HG03558 (cell line): Measurements from ENCODE around the gene CTF1.
"Not testable (repeated sequence)": the region's sequence is repeated elsewhere in the genome, so short reads cannot be mapped to it uniquely, and the experiment has no call there.

ENCODE experiments used
- ATAC-seq: cut with Tn5 transposase; IDR thresholded peaks from one replicate; pipeline ENCODE4 v1.9.1; 2021; ENCODE audit warnings: moderate number of reproducible peaks; ENCODE audit not compliant: unreplicated experiment; ENCODE audit errors: extremely low read depth

The CTF1 gene

GRCh38 chr16:30926937-30927788, 30.7 kb downstream of the CTF1 start:
- ATAC-seq = no peak

- ATAC-seq = no peak
Measured at GRCh38 chr16:30927789-30928378, 31.5 kb downstream of the CTF1 start.

- ATAC-seq = no peak
Measured at GRCh38 chr16:30928390-30928789, 32.0 kb downstream of the CTF1 start.

- ATAC-seq = no peak
Measured at GRCh38 chr16:30929167-30929566, 32.8 kb downstream of the CTF1 start.

- ATAC-seq = no peak
Measured at GRCh38 chr16:30930160-30930571, 33.8 kb downstream of the CTF1 start.

GRCh38 chr16:30931068-30931650, 34.7 kb downstream of the CTF1 start:
- ATAC-seq = no peak

- no peak for ATAC-seq
Measured at GRCh38 chr16:30934827-30935557, 38.6 kb downstream of the CTF1 start.

- no peak for ATAC-seq
Measured at GRCh38 chr16:30937692-30938091, 41.3 kb downstream of the CTF1 start.

GRCh38 chr16:30939571-30939970, 43.2 kb downstream of the CTF1 start:
- ATAC-seq = not testable (repeated sequence)

- no peak for ATAC-seq
Measured at GRCh38 chr16:30941600-30942425, 45.4 kb downstream of the CTF1 start.

- ATAC-seq = no peak
Measured at GRCh38 chr16:30942426-30942806, 46.0 kb downstream of the CTF1 start.

- no peak for ATAC-seq
Measured at GRCh38 chr16:30944352-30944751, 47.9 kb downstream of the CTF1 start.

- ATAC-seq = no peak
Measured at GRCh38 chr16:30946671-30947540, 50.5 kb downstream of the CTF1 start.

- no peak for ATAC-seq
Measured at GRCh38 chr16:30947541-30947858, 51.1 kb downstream of the CTF1 start.

- ATAC-seq = no peak
Measured at GRCh38 chr16:30947859-30948666, 51.6 kb downstream of the CTF1 start.

GRCh38 chr16:30948667-30949649, 52.5 kb downstream of the CTF1 start, which contains the start of gene ORAI3:
Gene ORAI3, plus strand, starts transcription at chr16:30949068. Its CDS starts 222 bp downstream, at chr16:30949290.
- ATAC-seq = no peak
